Adrenal gland (tissue), 5 donors: Measurements from ENCODE around the gene WDR86.

Experiments used
- CTCF ChIP-seq, 6 experiments: fragments of 450-650 bp in 4 of 6; fragments of 200-600 bp in 2 of 6; sonication (generic) in 1 of 6; IDR thresholded peaks; 1 replicate in 5 of 6; 2 replicates in 1 of 6; pipeline versions ENCODE4 v1.5.1 to v1.8.0; 2016 to 2021; ENCODE audit warnings: antibody characterized with exemption in 6 of 6, mild to moderate bottlenecking in 2 of 6, moderate library complexity in 1 of 6
- POLR2A ChIP-seq, 2 donors: fragments of 450-650 bp; IDR thresholded peaks; one replicate each; pipeline ENCODE4 v1.6.1; 2017; ENCODE audit warnings: antibody characterized with exemption in 2 of 2, mild to moderate bottlenecking in 2 of 2, moderate library complexity in 1 of 2
- donor health status: DM: no; HTN: no; CAD: no.

DNA sequence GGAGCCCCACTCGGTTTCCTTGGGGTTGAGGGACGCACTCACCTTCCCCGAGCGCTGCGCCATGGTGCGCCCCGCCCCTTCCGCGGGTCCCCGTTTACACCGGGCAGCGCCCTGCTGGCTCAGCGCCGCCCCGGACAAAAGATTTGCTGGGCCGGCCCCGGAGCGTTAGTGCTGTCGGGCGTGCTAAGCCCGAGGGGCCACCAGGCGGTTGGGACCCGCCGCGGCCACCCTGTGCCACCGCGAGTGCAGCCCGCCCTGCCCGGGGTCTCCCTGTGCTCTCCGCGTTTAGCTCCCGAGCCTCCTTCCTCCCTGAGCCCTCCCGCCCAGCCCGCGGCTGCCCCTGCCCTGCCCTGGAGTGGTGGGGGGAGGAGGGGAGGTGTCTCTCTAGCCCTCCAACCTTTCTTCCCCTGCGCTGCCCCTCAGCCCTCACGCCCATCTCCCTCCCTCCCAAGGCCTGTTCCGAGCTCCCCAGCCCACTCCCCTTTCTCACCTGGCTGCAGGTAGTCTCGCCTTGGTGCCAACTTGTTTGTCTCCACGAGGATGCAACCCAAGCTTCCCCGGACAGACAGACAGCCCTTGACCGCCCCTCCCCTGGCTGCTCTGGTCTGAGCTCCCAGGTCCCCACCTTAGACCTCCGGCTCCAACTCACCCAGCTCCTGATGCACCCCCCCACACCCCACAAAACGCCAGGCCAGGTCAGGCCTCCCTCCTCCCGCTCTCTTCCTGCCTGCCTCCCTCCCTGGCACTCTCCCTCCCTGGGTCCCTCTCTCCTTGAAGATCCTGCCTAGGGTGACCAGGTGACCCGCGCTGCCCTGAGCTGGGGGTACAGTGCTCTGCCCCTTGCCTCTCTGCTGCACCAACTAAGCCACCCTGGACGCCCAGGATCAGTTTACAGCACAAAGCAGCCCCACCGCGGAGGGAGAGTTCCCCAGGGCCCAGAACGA is 30.3 kb upstream of the WDR86 start, which contains the start of gene CRYGN:
- no peak for TF ChIP-seq CTCF (IDR thresholded peaks at IDR 0.05)
- TF ChIP-seq POLR2A (IDR thresholded peaks at IDR 0.05), result no peak
